NCI-H146 (cell line): Measurements from ENCODE around the gene LHFPL3.
A peak's percentile ranks its signal among the peaks of the same experiment; 100 is the strongest.
"Not testable (repeated sequence)": the region's sequence is repeated elsewhere in the genome, so short reads cannot be mapped to it uniquely, and the experiment has no call there.

Experiments
- DNase-seq: peaks from one replicate; lab custom pipeline; 2025; lab: John Stamatoyannopoulos, UW

LHFPL3 gene

GRCh38 chr7:104328296-104328969 is at the start of gene LHFPL3:
LHFPL3 (plus strand) TSS chr7:104328603.
- peak; percentile 56 for DNase-seq

- not testable (repeated sequence) for DNase-seq
These were observed 46.7 kb upstream of the LHFPL3 start for GRCh38 chr7:104281685-104282084.

- no peak for DNase-seq
These were observed 41.6 kb upstream of the LHFPL3 start for GRCh38 chr7:104286839-104287238.

- no peak for DNase-seq
These were observed 40.3 kb upstream of the LHFPL3 start for GRCh38 chr7:104288137-104288536.

- DNase-seq = no peak
These were observed 34.1 kb upstream of the LHFPL3 start for GRCh38 chr7:104294291-104294690.

- no peak for DNase-seq
These were observed 32.1 kb upstream of the LHFPL3 start for GRCh38 chr7:104296266-104296665.

- DNase-seq = no peak
These were observed 31.5 kb upstream of the LHFPL3 start for GRCh38 chr7:104296900-104297299.

GRCh38 chr7:104299323-104299722 is 29.1 kb upstream of the LHFPL3 start:
- no peak for DNase-seq

GRCh38 chr7:104299777-104300176 is 28.6 kb upstream of the LHFPL3 start:
- DNase-seq = no peak

GRCh38 chr7:104306793-104307192 is 21.6 kb upstream of the LHFPL3 start:
- no peak for DNase-seq

GRCh38 chr7:104317948-104318629 is 10.3 kb upstream of the LHFPL3 start:
- no peak for DNase-seq

- DNase-seq = no peak
These were observed 869 bp upstream of the LHFPL3 start for GRCh38 chr7:104327534-104327933.

GRCh38 chr7:104327938-104328295 is 486 bp upstream of the LHFPL3 start:
- no peak for DNase-seq

GRCh38 chr7:104328970-104329825 is 795 bp downstream of the LHFPL3 start:
- peak; percentile 49 for DNase-seq

- DNase-seq = no peak
These were observed 13.1 kb downstream of the LHFPL3 start for GRCh38 chr7:104341546-104341945.

- DNase-seq = no peak
These were observed 24.3 kb downstream of the LHFPL3 start for GRCh38 chr7:104352736-104353135.

GRCh38 chr7:104357166-104357565 is 28.8 kb downstream of the LHFPL3 start:
- no peak for DNase-seq

- no peak for DNase-seq
These were observed 30.2 kb downstream of the LHFPL3 start for GRCh38 chr7:104358446-104359132.

GRCh38 chr7:104362756-104363155 is 34.4 kb downstream of the LHFPL3 start:
- no peak for DNase-seq

- DNase-seq = no peak
These were observed 35.0 kb downstream of the LHFPL3 start for GRCh38 chr7:104363355-104363754.

GRCh38 chr7:104366390-104366789 is 38.0 kb downstream of the LHFPL3 start:
- no peak for DNase-seq

- no peak for DNase-seq
These were observed 39.5 kb downstream of the LHFPL3 start for GRCh38 chr7:104367926-104368325.
